ENCODE measurements around the gene RNF152. TPM values are rescaled to one million over a fixed set of nuclear protein-coding genes. Genes with fewer than 3 reads are reported as not detected.

Gene RNF152
- total RNA-seq, 1 donor from 2014 or later = 45.7 TPM

DNA sequence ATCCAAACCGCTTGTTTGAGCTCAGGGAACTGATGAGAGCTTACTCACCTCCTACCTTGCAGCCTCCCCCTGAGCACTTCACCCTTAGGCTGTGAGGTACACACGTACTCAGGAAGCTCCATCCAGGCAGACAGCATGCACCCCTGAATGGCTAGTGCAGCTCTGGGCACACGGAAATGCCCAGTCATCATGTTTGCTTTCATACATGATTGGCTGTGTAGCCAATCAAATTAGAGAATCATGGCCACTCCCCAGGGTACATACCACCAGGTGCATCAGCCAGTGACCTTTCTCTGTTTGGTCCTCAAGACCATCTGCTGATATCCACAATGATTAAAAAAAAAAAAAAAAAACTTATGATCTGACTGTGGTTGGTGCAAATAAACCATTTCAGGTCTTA is 42.1 kb downstream of the RNF152 start:
- H3K4me1 ChIP-seq = no peaks in the 10 kb centered on the region
- H3K36me3 ChIP-seq = no peaks in the 10 kb centered on the region
- no peak overlapping the region for H3K4me3 ChIP-seq
- no peaks in the 10 kb centered on the region for H3K9me3 ChIP-seq
- H3K27ac ChIP-seq = no peak overlapping the region
- TF ChIP-seq, protein P1, sequence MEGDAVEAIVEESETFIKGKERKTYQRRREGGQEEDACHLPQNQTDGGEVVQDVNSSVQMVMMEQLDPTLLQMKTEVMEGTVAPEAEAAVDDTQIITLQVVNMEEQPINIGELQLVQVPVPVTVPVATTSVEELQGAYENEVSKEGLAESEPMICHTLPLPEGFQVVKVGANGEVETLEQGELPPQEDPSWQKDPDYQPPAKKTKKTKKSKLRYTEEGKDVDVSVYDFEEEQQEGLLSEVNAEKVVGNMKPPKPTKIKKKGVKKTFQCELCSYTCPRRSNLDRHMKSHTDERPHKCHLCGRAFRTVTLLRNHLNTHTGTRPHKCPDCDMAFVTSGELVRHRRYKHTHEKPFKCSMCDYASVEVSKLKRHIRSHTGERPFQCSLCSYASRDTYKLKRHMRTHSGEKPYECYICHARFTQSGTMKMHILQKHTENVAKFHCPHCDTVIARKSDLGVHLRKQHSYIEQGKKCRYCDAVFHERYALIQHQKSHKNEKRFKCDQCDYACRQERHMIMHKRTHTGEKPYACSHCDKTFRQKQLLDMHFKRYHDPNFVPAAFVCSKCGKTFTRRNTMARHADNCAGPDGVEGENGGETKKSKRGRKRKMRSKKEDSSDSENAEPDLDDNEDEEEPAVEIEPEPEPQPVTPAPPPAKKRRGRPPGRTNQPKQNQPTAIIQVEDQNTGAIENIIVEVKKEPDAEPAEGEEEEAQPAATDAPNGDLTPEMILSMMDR (IDR thresholded peaks at IDR 0.05) = no peak
- TF ChIP-seq POLR2AphosphoS5 (IDR thresholded peaks at IDR 0.05; ENCODE audit: insufficient read depth in 1 of 2, low read depth in 1 of 2) (no peak), POLR2A (IDR thresholded peaks at IDR 0.05) (no peak)
- intact Hi-C loops (cut with DNase I) = no loop called here
- H3K27me3 ChIP-seq = no peaks in the 10 kb centered on the region
- DNase-seq (ENCODE audit: extremely low spot score in 2 of 2) = no peak

DNA sequence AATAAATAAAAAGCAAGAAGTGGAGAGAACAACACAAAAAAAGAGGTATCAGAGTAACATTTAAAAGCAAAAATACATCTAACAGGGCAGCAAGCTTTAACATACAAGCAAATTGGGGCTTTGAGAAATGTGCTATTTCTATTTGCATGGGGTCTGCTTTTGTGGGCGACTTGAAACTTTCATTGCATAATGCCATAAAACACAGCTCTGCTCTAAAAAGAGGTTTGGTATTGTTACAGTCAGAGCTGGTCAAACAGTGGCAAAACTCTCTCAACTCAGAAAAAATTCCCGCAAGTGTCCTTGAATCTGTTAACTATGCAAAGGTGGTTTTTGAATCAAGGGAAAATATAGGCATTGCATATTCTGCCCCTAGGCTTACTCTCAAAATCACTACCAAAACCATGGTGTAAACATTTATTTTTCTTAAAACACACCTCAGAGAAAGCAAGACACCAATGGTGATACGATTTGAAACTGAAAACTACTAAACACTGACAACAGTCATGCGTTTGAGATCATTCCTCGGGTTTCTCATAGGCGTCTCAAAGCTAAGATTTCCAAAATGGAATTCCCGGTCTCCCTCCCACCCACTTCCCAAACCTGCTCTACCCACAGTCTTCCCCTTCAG is 45.5 kb downstream of the RNF152 start:
- intact Hi-C loops (cut with DNase I) = no loop called here
- no peak overlapping the region for H3K4me3 ChIP-seq
- H3K4me1 ChIP-seq = no peaks in the 10 kb centered on the region
- no peaks in the 10 kb centered on the region for H3K9me3 ChIP-seq
- no peaks in the 10 kb centered on the region for H3K27me3 ChIP-seq
- H3K27ac ChIP-seq = no peak overlapping the region
- H3K36me3 ChIP-seq = no peaks in the 10 kb centered on the region
- TF ChIP-seq, protein P1 (IDR thresholded peaks at IDR 0.05) = no peak
- TF ChIP-seq POLR2AphosphoS5 (IDR thresholded peaks at IDR 0.05; ENCODE audit: insufficient read depth in 1 of 2, low read depth in 1 of 2) (no peak), POLR2A (IDR thresholded peaks at IDR 0.05) (no peak)
- no peak for DNase-seq (ENCODE audit: extremely low spot score in 2 of 2)

DNA sequence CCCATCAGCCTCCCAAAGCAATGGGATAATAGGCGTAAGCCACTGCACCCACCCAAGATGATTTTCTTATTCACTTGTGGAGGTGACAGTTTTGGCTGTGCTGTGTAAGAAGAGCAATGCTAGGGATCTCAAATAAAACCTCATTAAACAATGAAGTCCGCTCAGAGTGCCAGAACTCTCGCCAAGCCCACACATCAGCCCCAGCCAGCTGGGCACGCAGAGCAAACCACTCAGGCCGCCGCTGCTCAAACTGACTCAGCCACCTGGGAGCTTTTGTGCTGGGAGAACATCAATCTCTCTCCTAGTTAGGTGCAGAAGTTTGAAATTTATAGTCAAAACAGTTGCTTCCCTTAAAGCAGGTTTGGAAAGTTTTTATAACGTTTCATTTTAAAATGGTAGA is 47.6 kb downstream of the RNF152 start:
- no peaks in the 10 kb centered on the region for H3K4me1 ChIP-seq
- H3K9me3 ChIP-seq = no peaks in the 10 kb centered on the region
- H3K4me3 ChIP-seq = no peak overlapping the region
- no peaks in the 10 kb centered on the region for H3K36me3 ChIP-seq
- intact Hi-C loops (cut with DNase I) = no loop called here
- DNase-seq (ENCODE audit: extremely low spot score in 2 of 2) = no peak
- TF ChIP-seq POLR2A (IDR thresholded peaks at IDR 0.05) (no peak), POLR2AphosphoS5 (IDR thresholded peaks at IDR 0.05; ENCODE audit: insufficient read depth in 1 of 2, low read depth in 1 of 2) (no peak)
- TF ChIP-seq, protein P1 (IDR thresholded peaks at IDR 0.05) = no peak
- no peak overlapping the region for H3K27ac ChIP-seq
- no peaks in the 10 kb centered on the region for H3K27me3 ChIP-seq

DNA sequence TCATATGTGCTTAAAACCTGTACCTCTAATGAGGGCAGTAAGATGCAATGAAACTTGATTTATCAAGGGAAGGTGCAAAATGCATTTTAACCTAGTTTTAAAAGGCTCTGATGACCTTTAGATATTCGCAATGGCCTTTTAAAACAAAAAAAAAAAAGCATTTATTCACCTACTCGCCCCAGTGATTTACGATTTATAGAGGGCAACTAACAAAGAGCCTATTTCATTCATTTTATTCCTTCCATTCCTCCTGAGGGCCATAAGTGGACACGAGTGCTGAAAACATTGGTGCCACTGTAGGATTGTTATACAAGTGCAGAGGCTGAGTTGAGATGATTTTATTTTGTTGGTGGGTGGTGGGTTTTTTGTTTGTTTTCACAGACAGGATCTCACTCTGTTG is 48.1 kb downstream of the RNF152 start:
- H3K4me3 ChIP-seq = no peak overlapping the region
- DNase-seq (ENCODE audit: extremely low spot score in 2 of 2) = no peak
- no peaks in the 10 kb centered on the region for H3K9me3 ChIP-seq
- no peak overlapping the region for H3K27ac ChIP-seq
- H3K36me3 ChIP-seq = no peaks in the 10 kb centered on the region
- intact Hi-C loops (cut with DNase I) = no loop called here
- no peaks in the 10 kb centered on the region for H3K4me1 ChIP-seq
- no peaks in the 10 kb centered on the region for H3K27me3 ChIP-seq
- TF ChIP-seq POLR2AphosphoS5 (IDR thresholded peaks at IDR 0.05; ENCODE audit: insufficient read depth in 1 of 2, low read depth in 1 of 2) = no peak
- no peak for TF ChIP-seq POLR2A (IDR thresholded peaks at IDR 0.05)
- TF ChIP-seq, protein P1 (IDR thresholded peaks at IDR 0.05) = no peak

DNA sequence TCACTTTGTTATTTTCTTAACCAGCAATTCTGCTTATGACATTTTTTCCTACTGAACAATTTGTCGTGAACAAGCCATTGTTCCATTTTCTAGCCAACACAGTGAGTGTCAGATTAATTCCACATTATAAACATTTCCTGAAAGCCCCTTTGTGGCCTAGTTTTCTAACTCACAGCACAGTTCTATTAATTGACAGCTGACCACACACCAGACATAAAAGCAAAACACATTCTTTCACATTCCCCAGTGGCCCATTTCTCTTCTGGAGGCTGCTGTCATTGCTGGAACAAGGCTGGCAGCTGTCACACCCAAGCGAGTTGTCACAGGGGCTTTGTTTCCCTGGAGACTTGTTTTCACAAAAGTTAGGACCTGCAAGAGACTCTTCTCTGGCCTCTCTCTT is 50.7 kb downstream of the RNF152 start:
- Histone ChIP-seq H3K4me1 (no peaks in the 10 kb centered on the region), H3K9me3 (no peaks in the 10 kb centered on the region), H3K27ac (no peak overlapping the region), H3K4me3 (no peak overlapping the region), H3K36me3 (no peaks in the 10 kb centered on the region), H3K27me3 (no peaks in the 10 kb centered on the region)
- TF ChIP-seq, protein P1 (IDR thresholded peaks at IDR 0.05) = no peak
- TF ChIP-seq POLR2A (IDR thresholded peaks at IDR 0.05) (no peak), POLR2AphosphoS5 (IDR thresholded peaks at IDR 0.05; ENCODE audit: insufficient read depth in 1 of 2, low read depth in 1 of 2) (no peak)
- intact Hi-C loops (cut with DNase I) = no loop called here
- DNase-seq (ENCODE audit: extremely low spot score in 2 of 2) = no peak
